Endometrium (tissue), 2 donors: Measurements from ENCODE around the gene KMO.

Source experiments
- FAIRE-seq: peaks from 2 replicates; lab custom pipeline; 2012; peaks lifted over from hg19 to GRCh38; lab: Jason Lieb, UNC
- donor health status: control.
- donor health status: control.

The KMO gene

GRCh38 chr1:241596633-241597032 is 64.5 kb downstream of the KMO start:
- no peak for FAIRE-seq

- FAIRE-seq: no peak
Observed at GRCh38 chr1:241598249-241598648, 66.1 kb downstream of the KMO start.

DNA sequence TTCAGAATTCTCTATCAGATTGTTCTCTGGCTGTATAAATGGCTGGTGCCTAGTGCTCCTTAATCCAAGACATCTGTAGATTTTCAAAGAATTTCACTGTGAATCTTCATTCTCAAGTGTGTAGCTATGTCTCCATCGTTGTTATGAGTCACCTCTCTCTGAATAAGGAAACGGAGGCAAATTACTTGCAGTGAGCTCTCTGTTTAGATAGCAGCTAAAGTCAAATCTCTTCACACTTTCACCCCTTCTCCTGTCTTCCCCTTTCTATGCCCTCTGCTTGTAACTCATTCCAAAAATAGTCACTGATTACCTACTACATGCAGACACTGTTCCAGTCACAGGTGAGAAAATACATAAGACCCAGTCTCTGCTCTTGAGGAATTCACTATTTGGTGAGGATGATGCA is 68.3 kb downstream of the KMO start:
- FAIRE-seq: no peak

- no peak for FAIRE-seq
Observed at GRCh38 chr1:241603731-241604245, 71.6 kb downstream of the KMO start.

DNA sequence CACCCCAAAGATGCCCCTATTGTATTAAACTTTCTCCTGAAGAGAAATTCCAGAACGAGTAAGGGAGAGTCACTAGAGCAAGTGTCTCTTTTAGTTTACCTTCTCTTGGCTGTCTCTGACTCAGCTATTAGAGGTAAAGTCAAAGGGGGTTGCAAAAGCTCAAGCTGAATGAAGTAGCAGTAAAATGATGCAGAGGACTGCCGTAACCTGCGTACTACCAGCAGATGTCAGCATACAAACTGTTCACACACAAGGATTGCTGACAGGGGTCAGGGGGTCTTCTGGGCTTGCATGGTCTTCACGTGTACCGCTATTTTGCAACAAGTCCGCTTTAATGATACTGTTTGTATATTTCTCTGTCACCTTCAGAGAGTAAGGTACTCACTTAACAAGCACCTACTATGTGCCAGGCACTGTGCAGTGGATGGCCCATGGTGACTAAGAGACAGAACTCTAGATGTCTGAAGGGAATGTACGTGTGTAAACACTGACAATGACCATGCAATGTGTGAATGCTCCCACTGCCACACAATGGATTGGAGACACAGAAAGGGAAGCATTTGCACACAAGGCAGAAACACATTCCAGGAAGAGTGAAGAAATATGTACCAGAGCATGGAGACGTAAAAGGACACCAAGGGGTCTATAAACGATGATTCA is 73.1 kb downstream of the KMO start:
- FAIRE-seq: no peak

- FAIRE-seq: no peak
Observed at GRCh38 chr1:241606544-241606943, 74.4 kb downstream of the KMO start.

GRCh38 chr1:241607497-241607896 is 75.3 kb downstream of the KMO start:
- FAIRE-seq: no peak

GRCh38 chr1:241608379-241609033 is 76.3 kb downstream of the KMO start:
- FAIRE-seq: no peak

DNA sequence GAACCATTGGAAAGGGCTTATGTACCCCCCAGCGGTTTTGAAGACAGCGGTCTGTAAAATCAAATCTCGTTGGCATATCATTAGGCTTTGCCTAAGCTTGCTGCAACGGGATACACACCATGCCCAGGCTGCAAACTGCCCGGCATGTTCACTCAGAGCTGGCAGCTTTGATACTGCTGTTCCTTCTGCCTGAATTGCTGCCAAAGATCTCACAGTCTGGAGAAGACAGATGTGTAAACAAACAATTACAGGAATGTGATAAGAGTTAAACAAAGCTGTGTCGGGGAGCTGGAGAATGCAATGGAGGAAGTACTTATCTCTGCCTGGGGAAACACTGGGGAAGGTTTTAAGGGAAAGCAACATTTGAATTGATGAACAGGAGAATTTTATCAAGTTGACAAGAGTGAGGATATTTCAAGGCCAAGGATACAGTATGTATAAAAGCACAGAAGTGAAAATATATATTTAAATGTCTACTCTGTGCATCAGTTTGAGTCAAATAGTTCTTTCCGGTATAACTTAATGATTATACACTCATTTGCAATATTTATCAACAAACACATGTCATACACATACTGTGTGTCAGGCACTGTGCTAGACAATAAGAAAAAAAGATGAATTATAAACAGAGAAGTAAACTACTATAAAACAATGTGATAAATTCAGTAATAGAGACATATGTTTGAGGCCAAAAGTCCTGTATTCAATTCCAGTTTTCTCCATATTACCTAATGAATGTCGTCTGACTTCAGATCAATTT is 78.1 kb downstream of the KMO start:
- no peak for FAIRE-seq

GRCh38 chr1:241611063-241611462 is 78.9 kb downstream of the KMO start:
- FAIRE-seq: peak; percentile 55

DNA sequence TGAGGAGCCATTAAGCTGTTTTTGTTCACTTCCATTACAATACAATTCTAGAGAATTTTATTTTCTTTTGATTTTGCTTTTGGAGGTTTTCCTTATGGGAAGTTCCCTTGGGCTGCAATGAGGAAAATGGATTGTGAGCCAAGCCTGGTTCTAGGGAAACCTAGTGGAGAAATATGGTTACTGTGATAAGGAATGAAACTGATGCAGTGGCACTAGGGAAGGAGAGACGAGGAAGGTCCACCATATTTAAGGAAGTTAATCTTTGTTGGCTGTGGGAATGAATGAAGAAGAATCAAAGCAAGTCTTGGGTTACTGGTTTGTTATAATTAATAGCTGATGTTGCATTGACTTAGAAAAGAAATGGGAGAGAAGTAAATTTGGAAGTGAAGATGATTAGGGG is 79.6 kb downstream of the KMO start:
- FAIRE-seq: no peak

DNA sequence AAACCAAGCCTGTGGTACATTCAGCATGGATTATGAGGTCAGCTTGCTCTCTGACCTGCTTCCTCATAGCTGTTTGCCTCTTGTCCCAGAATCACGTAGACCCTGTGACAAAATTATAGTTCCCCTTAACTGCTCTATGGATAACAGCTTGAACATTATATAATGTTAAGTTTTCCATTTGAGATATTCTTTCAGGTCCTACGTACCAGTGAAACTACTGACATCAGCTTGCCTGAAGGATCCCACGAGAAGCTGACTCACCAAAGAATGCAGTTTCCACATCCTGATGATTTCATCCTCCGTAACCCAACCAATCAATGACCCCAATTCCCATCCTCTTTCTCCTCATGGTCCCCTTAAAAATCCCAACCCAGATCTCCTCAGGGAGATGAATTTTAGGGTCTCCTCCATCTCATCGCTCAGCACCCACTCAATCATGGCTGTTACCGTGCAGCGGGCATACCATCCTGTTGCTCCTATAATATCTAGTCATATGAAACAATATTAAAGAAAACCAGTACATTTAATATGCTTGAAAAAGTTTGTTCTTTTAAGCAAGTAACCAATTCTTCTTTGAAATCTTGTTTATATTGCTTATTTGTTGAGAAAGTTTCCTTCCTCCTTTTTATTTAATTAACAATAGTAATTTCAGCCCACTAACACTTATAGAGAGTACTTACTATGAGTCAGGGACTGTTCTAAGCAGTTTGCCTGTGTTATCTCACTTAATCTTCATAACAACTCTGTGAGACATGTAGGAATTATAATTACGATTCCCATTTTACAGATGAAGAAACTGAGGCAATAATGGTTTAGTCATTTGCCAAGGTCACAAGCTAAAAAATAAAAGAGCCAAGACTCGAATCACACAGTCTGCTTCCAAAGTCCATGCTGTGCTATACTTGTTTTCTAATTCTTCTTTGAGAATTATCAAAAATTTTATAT is 80.6 kb downstream of the KMO start:
- no peak for FAIRE-seq

DNA sequence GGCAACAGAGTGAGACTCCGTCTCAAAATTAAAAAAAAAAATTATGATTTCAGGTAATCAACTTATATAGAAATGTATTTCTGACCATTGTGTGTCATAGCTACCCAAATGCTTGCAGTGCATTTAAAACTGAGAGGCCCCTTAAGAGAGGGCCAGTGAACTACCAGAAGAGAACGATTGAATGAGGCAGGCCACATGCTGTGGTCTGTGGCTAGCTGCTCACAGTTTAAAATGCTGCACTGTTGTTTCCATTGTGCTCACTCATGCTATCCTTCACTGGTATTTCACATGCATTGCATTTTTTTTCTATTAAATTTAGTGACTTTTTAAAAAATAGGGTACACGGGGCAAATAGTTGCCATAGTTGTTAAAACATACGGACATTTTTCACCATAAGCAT is 82.0 kb downstream of the KMO start:
- FAIRE-seq: no peak

GRCh38 chr1:241614572-241614971 is 82.4 kb downstream of the KMO start:
- FAIRE-seq: no peak

GRCh38 chr1:241615043-241615974 is 83.1 kb downstream of the KMO start:
- no peak for FAIRE-seq

DNA sequence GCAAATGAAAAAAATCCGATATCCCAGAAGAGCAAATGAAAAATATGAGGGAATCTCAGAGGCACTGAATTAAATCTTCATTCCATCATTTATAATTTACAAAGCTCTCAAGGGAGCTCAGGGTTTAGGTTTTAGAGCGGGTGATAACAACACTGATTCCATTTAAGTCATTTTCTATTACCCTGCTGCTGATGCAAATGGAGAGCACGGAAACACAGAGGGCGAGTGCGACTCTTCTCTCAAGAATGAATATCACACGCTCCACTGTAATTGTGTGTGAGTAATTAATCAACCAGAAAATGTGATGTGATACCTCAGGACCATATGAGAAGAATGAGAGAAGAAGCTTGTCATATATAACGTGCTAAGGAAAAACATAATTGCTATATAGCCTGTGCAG is 85.2 kb downstream of the KMO start:
- no peak for FAIRE-seq

GRCh38 chr1:241622669-241623068 is 90.5 kb downstream of the KMO start:
- no peak for FAIRE-seq

GRCh38 chr1:241624935-241625334 is 92.8 kb downstream of the KMO start:
- FAIRE-seq: no peak

GRCh38 chr1:241627453-241628259 is 95.5 kb downstream of the KMO start:
- no peak for FAIRE-seq

- no peak for FAIRE-seq
Observed at GRCh38 chr1:241630005-241630404, 97.8 kb downstream of the KMO start.
